Stimulated activated CD8-positive, alpha-beta memory T cell treated with anti-CD3 and anti-CD28 coated beads, Interleukin-2, amount 100 ng/mL, for 48 hours (primary cell): ENCODE data around the gene ULK3.

Source experiments
- DNase-seq, 2 donors: peaks; one replicate each; pipeline ENCODE4 v3.0.0-alpha.2; 2020; ENCODE audit warnings: low read depth in 2 of 2

The ULK3 gene

DNA sequence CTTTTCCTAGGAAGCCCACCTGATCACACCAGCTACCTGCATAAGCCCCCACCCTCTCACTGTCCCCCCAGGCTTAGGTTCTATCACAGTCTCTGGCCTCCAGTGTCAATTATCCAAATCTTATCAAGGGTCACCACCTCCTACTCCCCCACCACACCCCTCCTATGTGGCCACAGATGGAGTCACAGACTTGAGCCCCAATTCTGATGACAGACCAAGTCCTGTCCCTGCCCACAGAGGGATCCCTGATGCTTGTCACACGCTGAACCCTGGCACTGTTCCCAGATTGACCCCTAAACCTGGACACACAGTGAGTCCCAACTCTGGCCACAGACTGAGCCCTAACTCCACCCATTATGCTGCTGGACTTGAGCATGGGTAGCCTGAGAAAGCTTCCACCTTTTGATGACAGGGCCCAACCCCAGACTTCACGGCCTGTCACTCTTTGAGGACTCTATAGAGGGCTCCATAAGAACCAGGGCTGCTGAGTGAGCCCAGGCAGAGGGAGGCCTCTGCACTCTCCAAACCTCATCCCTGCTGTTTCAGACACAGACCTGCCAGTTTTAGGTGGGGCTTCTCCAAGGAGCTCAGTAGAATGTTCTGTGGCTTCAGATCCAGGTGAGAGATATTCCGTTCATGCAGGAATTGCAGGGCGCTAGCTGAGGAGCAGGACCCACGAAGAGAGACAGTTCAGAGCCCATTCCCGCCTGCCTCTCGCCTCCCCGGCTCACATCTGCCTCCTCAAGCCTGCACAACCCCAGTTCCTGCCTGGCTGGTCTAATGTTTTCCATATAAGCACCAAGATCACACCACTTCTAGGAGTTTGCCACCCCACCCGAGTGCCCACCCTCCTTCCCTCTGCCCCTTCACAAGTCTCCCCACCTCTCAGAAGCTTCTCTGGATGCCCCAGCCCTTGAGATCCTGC is 1.8 kb downstream of the ULK3 start:
- no peak for DNase-seq

GRCh38 chr15:74839526-74840395 is 3.2 kb downstream of the ULK3 start:
- no peak for DNase-seq

- no peak for DNase-seq
Measured at GRCh38 chr15:74838746-74839525, 4.0 kb downstream of the ULK3 start.

DNA sequence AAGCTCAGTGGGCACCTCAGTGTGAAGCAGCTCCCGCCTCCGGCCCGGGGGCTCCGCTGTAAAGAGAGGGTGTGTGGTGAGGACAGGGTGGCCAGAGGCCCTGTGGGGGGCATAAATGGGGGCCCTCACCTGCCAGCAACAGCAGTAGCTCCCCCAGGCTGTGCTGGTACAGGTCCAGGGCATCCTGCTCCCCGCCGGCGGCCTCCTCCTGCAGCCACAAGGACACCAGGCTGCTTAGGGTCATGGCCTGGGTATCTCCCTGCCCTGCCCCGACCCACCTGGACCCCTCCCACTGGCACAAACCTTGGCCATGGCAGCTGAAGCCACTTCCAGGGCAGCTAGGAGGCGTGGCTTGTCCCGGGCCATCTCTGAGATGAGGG is 4.8 kb downstream of the ULK3 start:
- DNase-seq, result no peak

GRCh38 chr15:74837482-74838136 is 5.3 kb downstream of the ULK3 start:
- no peak for DNase-seq

GRCh38 chr15:74836846-74837245 is 6.1 kb downstream of the ULK3 start:
- DNase-seq, result no peak

DNA sequence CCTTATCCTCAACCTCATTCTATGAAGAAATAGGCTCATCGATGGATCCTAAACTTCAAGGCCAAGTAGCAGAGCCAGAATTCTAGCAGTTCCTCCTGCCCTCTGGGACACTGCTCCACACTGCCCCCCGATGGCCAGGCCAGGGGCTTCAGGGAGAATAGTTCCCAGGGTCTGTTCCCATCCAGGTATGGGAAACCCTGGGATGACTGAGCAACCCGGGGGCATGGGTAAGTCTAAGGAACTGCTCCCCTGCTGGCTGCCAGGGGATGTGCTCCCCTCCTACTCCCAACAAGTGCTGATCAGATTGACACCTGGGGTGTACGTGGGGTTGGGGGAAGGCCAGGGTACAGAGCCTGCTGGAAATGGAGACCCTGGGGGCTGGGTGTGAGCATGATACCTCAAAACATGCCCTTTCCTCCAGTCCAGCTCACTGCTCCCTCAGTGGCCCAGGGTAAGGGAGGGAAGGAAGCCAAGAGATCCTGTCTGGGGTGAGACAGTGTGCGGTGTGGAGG is 7.6 kb downstream of the ULK3 start:
- peak in 1 of 2 donors; percentile 47 for DNase-seq

DNA sequence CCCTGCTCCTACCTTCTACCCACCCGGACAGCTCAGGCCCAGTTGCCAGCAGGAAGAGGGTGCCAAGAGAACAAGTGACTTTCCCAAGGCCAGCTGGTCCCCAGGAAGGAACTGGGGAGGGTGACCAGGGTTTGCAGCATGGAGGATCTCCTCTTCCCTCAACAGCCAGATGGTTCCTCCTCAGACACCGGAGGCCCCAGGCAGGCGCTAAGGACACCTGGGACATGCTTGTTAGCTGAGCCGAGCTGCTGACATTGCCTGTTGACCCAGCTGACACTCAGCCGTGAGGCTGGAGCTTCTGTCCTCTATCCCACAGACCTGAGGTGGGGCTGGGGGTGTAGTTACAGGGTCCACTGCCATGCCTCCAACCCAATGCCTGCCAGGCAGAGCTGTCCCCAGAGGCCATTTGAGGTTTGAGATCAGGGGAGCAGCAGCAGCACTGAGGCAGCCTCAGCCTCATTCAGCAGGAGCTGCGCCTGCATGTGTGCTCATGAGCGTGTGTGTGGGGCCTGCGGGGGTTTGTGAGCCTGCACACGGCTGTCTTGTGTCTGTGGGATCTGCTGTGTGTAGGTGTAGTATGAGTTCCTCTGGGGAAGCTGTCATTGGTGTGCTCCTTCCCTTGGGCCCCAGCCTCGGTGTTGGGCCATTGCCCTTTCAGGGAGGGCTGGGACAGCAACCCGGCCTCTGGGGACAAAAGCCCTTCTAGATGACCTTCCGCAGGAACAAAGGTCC is 9.4 kb downstream of the ULK3 start:
- no peak for DNase-seq

DNA sequence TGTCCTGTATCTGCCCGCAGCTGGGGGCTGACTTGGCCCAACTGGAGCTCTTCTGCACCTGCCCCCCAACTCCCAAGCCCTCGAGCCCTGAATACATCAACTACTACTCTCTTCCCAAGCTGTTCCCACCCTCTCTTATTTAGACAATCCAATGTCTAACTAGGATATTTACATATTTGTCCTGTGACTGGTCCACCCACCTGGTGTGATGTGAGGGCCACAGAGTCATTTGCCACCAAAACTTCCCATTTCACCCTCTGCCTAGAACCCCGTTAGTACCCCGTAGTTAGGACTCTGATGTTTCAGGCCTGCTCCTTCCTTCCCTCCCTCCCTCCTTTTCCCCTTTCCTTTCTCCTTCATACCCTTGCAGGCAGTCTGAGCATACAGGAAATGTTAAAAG is 10.1 kb downstream of the ULK3 start:
- DNase-seq, result no peak

DNA sequence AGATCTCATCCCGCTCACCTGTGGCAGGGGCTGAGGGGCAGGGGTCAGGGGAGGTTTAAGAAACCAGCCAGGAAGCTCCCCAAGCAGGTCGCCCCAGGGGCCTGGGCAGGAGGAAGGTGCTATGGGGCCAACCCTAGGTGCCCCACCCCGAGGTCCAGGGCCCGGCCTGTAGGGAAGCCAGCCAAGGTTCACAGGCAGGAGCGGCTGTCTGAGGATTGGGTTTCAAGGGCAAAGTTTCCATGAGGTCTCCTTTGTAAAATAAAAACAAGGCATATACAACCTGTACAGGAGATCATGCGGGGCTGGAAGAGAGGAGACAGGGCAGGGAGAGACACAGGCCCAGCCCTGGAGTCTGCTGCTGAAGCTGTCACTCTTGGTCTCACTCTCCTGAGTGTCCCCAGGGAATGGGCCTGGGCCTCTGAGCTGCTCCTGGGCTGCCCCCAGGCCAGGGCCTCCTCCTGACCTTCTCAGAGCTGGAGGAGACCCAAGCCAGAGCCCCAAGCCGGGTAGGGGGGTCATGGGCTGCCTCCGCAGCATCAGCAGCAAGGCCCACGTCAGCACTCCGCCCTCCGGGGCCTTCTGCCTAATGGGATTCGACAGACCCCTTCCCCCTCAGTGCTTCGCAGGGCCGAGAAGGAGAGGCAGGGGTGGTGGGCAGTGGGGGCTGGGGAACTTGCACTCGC is 11.0 kb downstream of the ULK3 start:
- no peak for DNase-seq

DNA sequence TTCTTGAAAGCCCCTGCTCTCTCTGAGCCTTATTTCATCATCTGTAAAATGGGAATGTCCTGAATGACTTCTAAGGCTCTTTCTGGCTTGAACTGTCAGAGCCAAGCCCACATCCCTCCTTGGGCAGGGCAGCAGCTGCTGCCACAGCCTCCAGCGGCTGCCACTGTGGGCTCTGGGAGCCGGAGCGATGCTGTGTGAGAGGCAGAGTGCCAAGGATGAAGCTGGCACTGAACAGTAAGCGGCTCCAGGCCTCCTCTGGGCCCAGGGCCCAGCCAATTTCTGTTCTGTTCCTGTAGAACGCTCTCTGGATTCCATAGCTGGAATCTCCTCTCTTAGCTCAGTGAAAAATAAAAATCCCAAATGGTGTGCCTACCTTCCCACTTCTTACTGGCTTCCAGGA is 12.1 kb downstream of the ULK3 start:
- no peak for DNase-seq

- DNase-seq, result no peak
Measured at GRCh38 chr15:74829991-74830390, 13.0 kb downstream of the ULK3 start.

DNA sequence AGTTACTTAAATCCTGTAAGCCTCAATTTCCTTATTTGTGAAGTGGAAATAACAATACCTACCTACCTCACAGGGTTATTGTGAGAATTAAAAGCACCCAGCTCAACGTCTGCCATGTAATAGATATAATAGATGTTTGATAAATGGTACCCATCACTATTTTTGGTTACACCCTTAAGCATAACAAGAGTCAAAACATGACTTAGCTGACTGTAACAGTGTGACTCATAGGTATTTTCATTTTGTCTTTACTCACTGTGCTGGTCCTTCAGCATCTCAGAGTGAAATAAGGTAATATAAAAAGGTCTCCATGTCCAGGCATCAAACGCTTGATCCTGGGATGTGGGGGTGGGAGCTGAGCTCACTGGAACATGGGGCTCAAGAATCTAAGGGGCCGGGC is 13.5 kb downstream of the ULK3 start:
- DNase-seq, result no peak

- no peak for DNase-seq
Measured at GRCh38 chr15:74828835-74829234, 14.1 kb downstream of the ULK3 start.

- DNase-seq, result no peak
Measured at GRCh38 chr15:74827614-74828013, 15.3 kb downstream of the ULK3 start.

- DNase-seq, result no peak
Measured at GRCh38 chr15:74826921-74827320, 16.0 kb downstream of the ULK3 start.

- DNase-seq, result peak in 1 of 2 donors; percentile 22
Measured at GRCh38 chr15:74826364-74826819, 16.6 kb downstream of the ULK3 start, which contains the start of gene CPLX3. Gene CPLX3, plus strand, starts transcription at chr15:74826627. Its CDS starts 77 bp downstream, at chr15:74826704.

DNA sequence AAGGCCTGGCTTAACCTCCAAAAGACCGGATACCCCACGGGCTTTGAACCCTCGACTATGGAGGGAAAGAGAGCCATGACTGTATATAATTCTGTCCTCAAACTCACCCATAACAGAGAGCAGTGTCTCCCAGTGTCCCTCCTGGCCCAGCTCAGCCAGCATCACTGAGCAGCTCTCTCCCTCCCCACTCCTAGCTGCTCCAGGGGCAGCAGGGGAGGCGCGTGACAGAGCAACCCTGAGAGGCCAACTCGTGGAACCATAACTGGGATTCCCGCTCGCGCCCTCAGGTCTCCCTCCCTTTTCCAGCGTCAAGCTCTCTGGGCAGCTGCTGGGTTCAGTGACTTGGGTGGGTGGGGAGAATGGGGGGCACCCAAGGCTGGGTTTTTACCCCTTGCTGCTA is 17.1 kb downstream of the ULK3 start:
- DNase-seq, result no peak

DNA sequence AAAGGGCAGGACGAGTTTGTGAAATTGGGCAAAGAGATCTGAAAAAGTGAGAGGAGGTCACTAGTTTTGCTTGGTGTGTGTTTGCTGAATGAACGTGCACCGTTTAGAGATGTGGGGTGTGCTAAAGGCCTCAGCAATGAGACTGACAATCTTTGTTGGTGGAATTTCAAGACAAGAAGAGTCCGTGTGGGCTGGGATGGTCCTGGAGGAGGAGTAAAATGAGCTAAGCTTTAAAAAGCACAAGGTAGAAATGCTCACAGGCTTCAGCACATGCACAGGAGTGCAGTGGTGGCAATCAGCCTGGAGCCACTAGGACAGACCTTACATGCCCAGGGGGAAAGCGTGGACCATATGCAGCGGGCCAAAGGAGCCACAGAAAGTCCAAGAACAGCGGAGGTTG is 18.0 kb downstream of the ULK3 start:
- no peak for DNase-seq

- no peak for DNase-seq
Measured at GRCh38 chr15:74823324-74823723, 19.6 kb downstream of the ULK3 start.
